ENCODE results near the gene TBCEL. TPM values are rescaled to one million over a fixed set of nuclear protein-coding genes. Genes with fewer than 3 reads are reported as not detected.

Gene TBCEL
- total and polyA plus RNA-seq, 11 donors = 3.0 to 40.5 (median 25.4) TPM

DNA sequence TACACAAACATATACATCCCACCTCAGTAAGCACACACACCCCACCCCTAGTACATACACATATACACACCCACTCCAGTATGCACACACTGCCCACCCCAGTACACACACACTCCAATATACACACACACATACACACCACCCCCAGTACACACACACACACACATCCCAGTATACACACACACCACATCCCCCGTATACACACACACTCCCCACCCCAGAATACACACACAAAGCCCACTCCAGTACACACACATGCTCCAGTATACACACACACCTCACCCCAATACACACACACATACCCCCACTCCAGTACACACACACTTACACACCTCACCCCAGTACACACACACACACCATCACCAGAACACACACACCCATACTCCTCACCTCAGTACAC lies 84.5 kb downstream of the TBCEL start:
- 48 to 97% (median 80%) methylated on average over 1 of the region's 1 CpG for WGBS, 4 donors
- ATAC-seq (no peak), DNase-seq (no peak)
- H3K36me3 ChIP-seq = no peaks in the 10 kb centered on the region
- peaks cover 0 to 29% (median 14%) of the 10 kb centered on the region in 12 donors for H3K4me1 ChIP-seq
- TF ChIP-seq, protein P1, sequence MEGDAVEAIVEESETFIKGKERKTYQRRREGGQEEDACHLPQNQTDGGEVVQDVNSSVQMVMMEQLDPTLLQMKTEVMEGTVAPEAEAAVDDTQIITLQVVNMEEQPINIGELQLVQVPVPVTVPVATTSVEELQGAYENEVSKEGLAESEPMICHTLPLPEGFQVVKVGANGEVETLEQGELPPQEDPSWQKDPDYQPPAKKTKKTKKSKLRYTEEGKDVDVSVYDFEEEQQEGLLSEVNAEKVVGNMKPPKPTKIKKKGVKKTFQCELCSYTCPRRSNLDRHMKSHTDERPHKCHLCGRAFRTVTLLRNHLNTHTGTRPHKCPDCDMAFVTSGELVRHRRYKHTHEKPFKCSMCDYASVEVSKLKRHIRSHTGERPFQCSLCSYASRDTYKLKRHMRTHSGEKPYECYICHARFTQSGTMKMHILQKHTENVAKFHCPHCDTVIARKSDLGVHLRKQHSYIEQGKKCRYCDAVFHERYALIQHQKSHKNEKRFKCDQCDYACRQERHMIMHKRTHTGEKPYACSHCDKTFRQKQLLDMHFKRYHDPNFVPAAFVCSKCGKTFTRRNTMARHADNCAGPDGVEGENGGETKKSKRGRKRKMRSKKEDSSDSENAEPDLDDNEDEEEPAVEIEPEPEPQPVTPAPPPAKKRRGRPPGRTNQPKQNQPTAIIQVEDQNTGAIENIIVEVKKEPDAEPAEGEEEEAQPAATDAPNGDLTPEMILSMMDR (IDR thresholded peaks at IDR 0.05) = no peak
- no peak for TF ChIP-seq POLR2A (IDR thresholded peaks at IDR 0.05)
- H3K4me3 ChIP-seq = no peak overlapping the region
- H3K27me3 ChIP-seq = no peaks in the 10 kb centered on the region
- intact Hi-C loops (cut with DNase I) = no loop called here
- H3K27ac ChIP-seq = no peak overlapping the region
- H3K9me3 ChIP-seq = no peaks in the 10 kb centered on the region

GRCh38 chr11:121109471-121109870 lies 85.6 kb downstream of the TBCEL start:
- no peak for ATAC-seq
- no peak for TF ChIP-seq POLR2A (IDR thresholded peaks at IDR 0.05)
- TF ChIP-seq, protein P1 (IDR thresholded peaks at IDR 0.05) = no peak
- intact Hi-C loops (cut with DNase I) = no loop called here
- peaks cover 0 to 24% (median 11%) of the 10 kb centered on the region in 12 donors for H3K4me1 ChIP-seq
- H3K27me3 ChIP-seq = no peaks in the 10 kb centered on the region
- H3K36me3 ChIP-seq = no peaks in the 10 kb centered on the region
- 80 to 90% (median 86%) methylated on average over 2 of the region's 2 CpGs for WGBS, 4 donors
- no peak overlapping the region for H3K27ac ChIP-seq
- DNase-seq = no peak
- H3K9me3 ChIP-seq = no peaks in the 10 kb centered on the region
- H3K4me3 ChIP-seq = no peak overlapping the region

DNA sequence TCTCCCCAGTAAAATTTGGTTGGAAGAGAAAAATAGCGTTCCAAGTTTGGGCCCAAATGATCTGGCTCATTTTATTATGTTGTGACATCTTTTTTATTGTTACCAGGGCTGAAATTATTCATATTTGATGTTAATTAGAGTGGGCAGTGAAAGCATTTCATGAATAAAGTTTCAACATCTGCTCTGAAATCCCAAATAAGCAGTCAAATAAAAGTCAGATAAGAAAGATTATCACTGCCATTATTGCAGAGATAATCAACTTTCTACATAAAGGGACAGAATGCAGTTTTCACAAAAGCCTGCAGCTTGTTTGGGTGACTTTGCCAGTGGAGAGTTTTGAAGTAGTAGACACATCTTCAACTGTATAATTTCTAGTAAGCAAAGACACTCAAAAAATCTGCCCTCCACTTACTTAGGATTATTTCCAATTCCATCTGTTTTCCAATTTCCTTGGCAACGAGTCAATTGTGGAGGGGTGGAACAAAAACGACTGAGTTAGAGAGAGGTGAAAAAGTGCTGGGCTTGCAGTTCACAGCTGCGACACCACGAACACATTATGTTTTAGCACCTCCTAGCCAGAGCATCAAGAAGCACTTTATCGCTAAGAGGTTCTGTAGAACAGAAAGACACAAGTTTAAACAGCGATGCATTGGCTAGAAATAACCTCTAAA lies 86.1 kb downstream of the TBCEL start:
- H3K4me1 ChIP-seq = peaks cover 0 to 18% (median 7%) of the 10 kb centered on the region in 12 donors
- H3K9me3 ChIP-seq = no peaks in the 10 kb centered on the region
- no peak for ATAC-seq
- H3K4me3 ChIP-seq = no peak overlapping the region
- no peaks in the 10 kb centered on the region for H3K27me3 ChIP-seq
- intact Hi-C loops (cut with DNase I) = loop anchor here (5.0 to 10.0 kb wide), 8 partner anchors 155 to 605 kb away; partner anchors contain the start of gene GRIK4 (in 6 of the 10)
- no peaks in the 10 kb centered on the region for H3K36me3 ChIP-seq
- H3K27ac ChIP-seq = no peak overlapping the region
- WGBS, 4 donors = 66 to 75% (median 71%) methylated on average over 7 of the region's 7 CpGs
- no peak for TF ChIP-seq POLR2A (IDR thresholded peaks at IDR 0.05)
- TF ChIP-seq, protein P1 (IDR thresholded peaks at IDR 0.05) = no peak
- no peak for DNase-seq

DNA sequence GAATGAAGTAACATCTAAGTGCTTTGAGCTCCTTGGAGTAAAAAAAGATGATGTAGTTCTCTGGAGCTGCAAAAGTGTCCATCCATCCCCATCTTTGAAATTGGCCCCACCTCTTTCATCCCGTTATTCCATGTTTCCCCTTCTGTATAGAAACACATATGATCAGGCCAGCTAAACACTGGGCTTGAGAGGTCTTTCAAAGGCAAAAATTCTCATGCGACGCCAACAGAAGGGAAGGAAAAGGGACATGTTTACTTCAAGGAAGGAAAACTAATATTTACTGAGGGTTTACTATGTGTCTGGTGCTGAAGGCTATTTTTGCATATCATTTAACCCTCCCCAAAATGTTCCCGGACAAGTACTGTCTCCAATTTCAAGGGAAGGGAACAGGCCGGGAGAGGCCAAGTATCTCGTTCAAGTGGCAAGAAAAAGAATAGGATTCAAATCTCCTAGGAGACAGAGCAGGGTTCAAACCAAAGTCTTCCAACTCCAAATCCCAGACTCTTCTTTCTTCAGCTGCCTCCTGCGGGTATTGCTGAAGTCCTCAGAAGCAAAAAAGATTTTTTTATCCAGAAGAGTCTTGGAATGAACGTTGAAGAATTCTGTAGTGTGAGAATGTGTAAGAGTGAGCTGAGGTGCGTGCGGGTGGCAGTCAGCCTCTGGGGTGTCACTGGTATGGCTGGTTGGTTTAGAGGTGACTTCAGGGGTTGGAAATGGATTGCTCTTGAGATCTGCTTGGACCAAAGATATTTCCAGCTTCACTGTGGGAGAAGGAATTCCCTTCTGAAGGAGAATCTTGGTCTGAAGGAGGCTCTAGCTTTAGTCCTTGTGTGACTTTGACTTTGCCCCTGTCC lies 87.2 kb downstream of the TBCEL start:
- no peak for TF ChIP-seq POLR2A (IDR thresholded peaks at IDR 0.05)
- TF ChIP-seq, protein P1 (IDR thresholded peaks at IDR 0.05) = no peak
- intact Hi-C loops (cut with DNase I) = loop anchor here (5.0 to 10.0 kb wide), 8 partner anchors 156 to 606 kb away; partner anchors contain the start of gene GRIK4 (in 6 of the 10)
- H3K4me1 ChIP-seq = peaks cover 0 to 11% (median 2%) of the 10 kb centered on the region in 12 donors
- no peak overlapping the region for H3K4me3 ChIP-seq
- 70 to 80% (median 74%) methylated on average over 10 of the region's 10 CpGs for WGBS, 4 donors
- no peaks in the 10 kb centered on the region for H3K27me3 ChIP-seq
- H3K36me3 ChIP-seq = no peaks in the 10 kb centered on the region
- no peaks in the 10 kb centered on the region for H3K9me3 ChIP-seq
- no peak for ATAC-seq
- no peak for DNase-seq
- H3K27ac ChIP-seq = no peak overlapping the region
